H9 (cell line): ENCODE results near the gene NUP62CL. TPM values are rescaled to one million over a fixed set of nuclear protein-coding genes. Genes with fewer than 3 reads are reported as not detected.

Experiments used
- DNase-seq: peaks from one replicate; pipeline ENCODE4 v3.0.0-alpha.2; 2017
- H2AFZ ChIP-seq: one replicate; pipeline ENCODE4 v1.6.1; 2013; ENCODE audit warnings: mild to moderate bottlenecking, low read length, control low read depth, moderate library complexity
- H2AK5ac ChIP-seq: 2 replicates; pipeline ENCODE4 v1.6.1; 2013; ENCODE audit warnings: low read length, control low read depth, mixed read lengths; ENCODE audit not compliant: insufficient read length
- H2BK120ac ChIP-seq: one replicate; pipeline ENCODE4 v1.6.1; 2013; ENCODE audit warnings: low read depth, mild to moderate bottlenecking, low read length, control low read depth, inconsistent platforms; ENCODE audit not compliant: poor library complexity, severe bottlenecking
- H2BK12ac ChIP-seq: 2 replicates; pipeline ENCODE4 v1.6.1; 2013; ENCODE audit warnings: low read length, control low read depth, mixed read lengths, low read depth; ENCODE audit not compliant: insufficient read length
- H2BK15ac ChIP-seq: 2 replicates; pipeline ENCODE4 v1.6.1; 2013; ENCODE audit warnings: low read depth, low read length, control low read depth
- H2BK20ac ChIP-seq: one replicate; pipeline ENCODE4 v1.6.1; 2013; ENCODE audit warnings: low read depth, mild to moderate bottlenecking, low read length, control low read depth, inconsistent platforms; ENCODE audit not compliant: poor library complexity, severe bottlenecking
- H2BK5ac ChIP-seq: 2 replicates; pipeline ENCODE4 v1.6.1; 2013; ENCODE audit warnings: low read length, control low read depth, mixed read lengths; ENCODE audit not compliant: insufficient read length
- H3K14ac ChIP-seq: 2 replicates; pipeline ENCODE4 v1.6.1; 2013; ENCODE audit warnings: low read length, control low read depth; ENCODE audit not compliant: insufficient read depth
- H3K18ac ChIP-seq: 2 replicates; pipeline ENCODE4 v1.6.1; 2013; ENCODE audit warnings: low read depth, mild to moderate bottlenecking, mixed read lengths, low read length, control low read depth; ENCODE audit not compliant: insufficient read length
- H3K23ac ChIP-seq: 2 replicates; pipeline ENCODE4 v1.6.1; 2013; ENCODE audit warnings: low read length, control low read depth, mixed read lengths, low read depth; ENCODE audit not compliant: insufficient read length
- H3K23me2 ChIP-seq: 2 replicates; pipeline ENCODE4 v1.6.1; 2013; ENCODE audit warnings: low read depth, mild to moderate bottlenecking, mixed read lengths, low read length, control low read depth; ENCODE audit not compliant: insufficient read length, poor library complexity, severe bottlenecking
- H3K27ac ChIP-seq: 2 replicates; pipeline ENCODE4 v1.5.1; 2013; ENCODE audit warnings: low read length, control low read depth, mixed read lengths, low read depth; ENCODE audit not compliant: insufficient read length
- H3K27me3 ChIP-seq: 2 replicates; pipeline ENCODE4 v1.6.1; 2013; ENCODE audit warnings: low read length, control low read depth, inconsistent platforms; ENCODE audit not compliant: insufficient read depth
- H3K4ac ChIP-seq: 2 replicates; pipeline ENCODE4 v1.6.1; 2013; ENCODE audit warnings: low read depth, mild to moderate bottlenecking, control low read depth, inconsistent platforms, low read length, moderate library complexity
- H3K4me1 ChIP-seq: 2 replicates; pipeline ENCODE4 v1.6.1; 2013; ENCODE audit warnings: low read length, control low read depth, inconsistent platforms; ENCODE audit not compliant: insufficient read depth
- H3K4me2 ChIP-seq: 2 replicates; pipeline ENCODE4 v1.6.1; 2013; ENCODE audit warnings: low read length, control low read depth, mixed read lengths; ENCODE audit not compliant: insufficient read length, insufficient read depth
- H3K56ac ChIP-seq: 2 replicates; pipeline ENCODE4 v1.6.1; 2013; ENCODE audit warnings: low read depth, mild to moderate bottlenecking, mixed read lengths, low read length, control low read depth; ENCODE audit not compliant: insufficient read length
- H3K79me1 ChIP-seq: 2 replicates; pipeline ENCODE4 v1.6.1; 2013; ENCODE audit warnings: low read depth, mild to moderate bottlenecking, moderate library complexity, low read length, control low read depth, inconsistent platforms; ENCODE audit not compliant: insufficient read depth, poor library complexity, severe bottlenecking
- H3K79me2 ChIP-seq: 2 replicates; pipeline ENCODE4 v1.6.1; 2013; ENCODE audit warnings: low read length, control low read depth, inconsistent platforms; ENCODE audit not compliant: insufficient read depth
- H3K9ac ChIP-seq: 2 replicates; pipeline ENCODE4 v1.6.1; 2013; ENCODE audit warnings: low read length, control low read depth, mixed read lengths; ENCODE audit not compliant: insufficient read length; ENCODE audit errors: extremely low read depth
- H3K9me3 ChIP-seq: one replicate; pipeline ENCODE4 v1.6.1; 2013; ENCODE audit warnings: low read depth, low read length, inconsistent platforms; ENCODE audit not compliant: control insufficient read depth
- H3T11ph ChIP-seq: one replicate; pipeline ENCODE4 v1.6.1; 2013; ENCODE audit warnings: mild to moderate bottlenecking, low read length, control low read depth, inconsistent platforms
- H4K20me1 ChIP-seq: one replicate; pipeline ENCODE4 v1.6.1; 2013; ENCODE audit not compliant: control insufficient read depth, insufficient read length, insufficient read depth
- H4K5ac ChIP-seq: 2 replicates; pipeline ENCODE4 v1.6.1; 2013; ENCODE audit warnings: low read depth, mild to moderate bottlenecking, mixed read lengths, low read length, control low read depth; ENCODE audit not compliant: insufficient read length
- H4K8ac ChIP-seq: replicated peaks from 2 replicates; pipeline ENCODE4 v1.6.1; 2013; ENCODE audit warnings: low read length, control low read depth, mixed read lengths, low read depth; ENCODE audit not compliant: insufficient read length
- H4K91ac ChIP-seq: 2 replicates; pipeline ENCODE4 v1.6.1; 2013; ENCODE audit warnings: low read depth, mild to moderate bottlenecking, moderate library complexity, mixed read lengths, low read length, control low read depth; ENCODE audit not compliant: insufficient read length
- H3K27ac Mint-ChIP-seq, 3 experiments: 2 replicates in 2 of 3; 3 replicates in 1 of 3; pipeline ENCODE4 v1.8.0; 2020 to 2021; ENCODE audit warnings: mixed read lengths in 3 of 3, mild to moderate bottlenecking in 1 of 3, moderate library complexity in 1 of 3
- H3K27me3 Mint-ChIP-seq: 2 replicates; pipeline ENCODE4 v1.8.0; 2021; ENCODE audit warnings: low read depth, mild to moderate bottlenecking, moderate library complexity, mixed read lengths
- H3K36me3 Mint-ChIP-seq, 3 experiments: 2 replicates in 2 of 3; 3 replicates in 1 of 3; pipeline ENCODE4 v1.8.0; 2020 to 2021; ENCODE audit warnings: low read depth in 3 of 3, mixed read lengths in 3 of 3; ENCODE audit not compliant: insufficient read depth in 1 of 3
- H3K4me1 Mint-ChIP-seq, 2 experiments: 2 replicates each; pipeline ENCODE4 v1.8.0; 2020; ENCODE audit warnings: mixed read lengths in 2 of 2
- H3K4me3 Mint-ChIP-seq, 2 experiments: 2 replicates in 1 of 2; 3 replicates in 1 of 2; pipeline ENCODE4 v1.8.0; 2020 to 2021; ENCODE audit warnings: mild to moderate bottlenecking in 2 of 2, mixed read lengths in 2 of 2, moderate library complexity in 1 of 2
- H3K9me3 Mint-ChIP-seq, 2 experiments: 2 replicates in 1 of 2; 3 replicates in 1 of 2; pipeline ENCODE4 v1.8.0; 2020; ENCODE audit warnings: mild to moderate bottlenecking in 2 of 2, mixed read lengths in 2 of 2, moderate library complexity in 1 of 2
- CTCF ChIP-seq: fragments of 200-600 bp; sonication (generic); conservative IDR thresholded peaks from 3 replicates; pipeline ENCODE4 v1.8.0; 2021; ENCODE audit warnings: antibody characterized with exemption, mild to moderate bottlenecking
- WGBS: extraction: QIAGEN DNeasy Blood & Tissue Kit; methylation state at CpG from one replicate; pipeline ENCODE4 v1.1.7; 2013; ENCODE audit warnings: missing lambda C conversion rate, low lambda C conversion rate, mixed read lengths; ENCODE audit not compliant: insufficient read length; ENCODE audit errors: extremely low coverage; 5-methylcytosine and 5-hydroxymethylcytosine counted together
- total RNA-seq: library from RNA; stranded (reverse); gene quantifications from 2 replicates; pipeline ENCODE4 v1.2.1, GENCODE V29; 2021

Gene NUP62CL
- total RNA-seq, 1 experiment from 2014 or later = 3.9 TPM

GRCh38 chrX:107204068-107204605, 2.1 kb downstream of the NUP62CL start:
- Histone ChIP-seq H2AK5ac (no peak overlapping the region), H2BK120ac (no peak overlapping the region), H3K79me2 (no peaks in the 10 kb centered on the region), H4K5ac (no peak overlapping the region), H3K23me2 (no peaks in the 10 kb centered on the region), H2BK20ac (no peak overlapping the region), H3K27me3 (no peaks in the 10 kb centered on the region; the same call in 1 of the 2 replicates), H4K8ac (no peak overlapping the region), H3T11ph (no peak overlapping the region), H3K23ac (no peak overlapping the region), H2BK15ac (no peak overlapping the region), H2BK5ac (no peak overlapping the region), H4K20me1 (no peaks in the 10 kb centered on the region), H3K79me1 (no peaks in the 10 kb centered on the region), H3K56ac (no peak overlapping the region), H3K4me2 (no peak overlapping the region), H3K9me3 (no peaks in the 10 kb centered on the region), H4K91ac (no peak overlapping the region), H3K18ac (no peak overlapping the region), H3K27ac (no peak overlapping the region), H3K9ac (no peak overlapping the region), H2AFZ (no peak overlapping the region), H2BK12ac (no peak overlapping the region), H3K4ac (no peak overlapping the region), H3K14ac (no peak overlapping the region), H3K4me1 (peaks cover 2% of the 10 kb centered on the region; the same call in 1 of the 2 replicates)
- no peak overlapping the region for H3K4me3 Mint-ChIP-seq
- DNase-seq = no peak
- peak overlapping the region in 1 of 3 experiments; percentile 68; a peak in 1 of 7 replicates for H3K27ac Mint-ChIP-seq
- no peaks in the 10 kb centered on the region for H3K27me3 Mint-ChIP-seq
- peaks cover 0 to 24% of the 10 kb centered on the region in 2 experiments; a peak in 3 of 5 replicates for H3K9me3 Mint-ChIP-seq
- WGBS = no CpG with 5 or more reads among the region's 6 CpGs
- peaks cover 4 to 9% of the 10 kb centered on the region in 2 experiments; a peak in 2 of 4 replicates for H3K4me1 Mint-ChIP-seq
- no peak for TF ChIP-seq CTCF
- no peaks in the 10 kb centered on the region; a peak in 1 of 7 replicates for H3K36me3 Mint-ChIP-seq
